Retinal pigment epithelial cell (primary cell): ENCODE results near the gene GJC1.

Experiments used
- DNase-seq: peaks from one replicate; pipeline ENCODE4 v3.0.0-alpha.2; 2010; ENCODE audit warnings: low read depth
- H3K4me3 ChIP-seq: 2 replicates; pipeline ENCODE4 v1.5.1; 2011; ENCODE audit warnings: mild to moderate bottlenecking, low read length, control low read depth, moderate library complexity
- TF ChIP-seq, protein P1 (sequence below): conservative IDR thresholded peaks from 2 replicates; pipeline ENCODE4 v1.5.1; 2011; ENCODE audit warnings: low read depth, low read length, control low read depth, inconsistent platforms

GJC1 gene

DNA sequence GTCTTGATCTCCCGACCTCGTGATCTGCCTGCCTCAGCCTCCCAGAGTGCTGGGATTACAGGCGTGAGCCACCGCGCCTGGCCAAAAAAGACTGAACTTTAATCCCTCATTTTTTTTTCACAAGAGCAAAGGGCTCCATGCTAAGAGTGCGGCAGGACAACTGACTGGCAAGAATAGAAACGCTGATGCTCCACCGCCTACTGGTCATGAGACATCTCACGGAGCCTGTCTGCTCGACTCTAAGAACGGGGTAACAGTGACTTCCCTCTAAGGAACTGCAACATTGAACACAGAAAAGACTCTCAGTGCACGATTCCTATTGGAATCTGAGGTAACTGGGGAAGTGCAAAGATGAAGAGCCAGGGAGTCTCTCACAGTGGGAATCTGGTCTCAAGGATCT, 41.5 kb upstream of the GJC1 start:
- no peak for DNase-seq
- H3K4me3 ChIP-seq = no peak overlapping the region
- TF ChIP-seq, protein P1, sequence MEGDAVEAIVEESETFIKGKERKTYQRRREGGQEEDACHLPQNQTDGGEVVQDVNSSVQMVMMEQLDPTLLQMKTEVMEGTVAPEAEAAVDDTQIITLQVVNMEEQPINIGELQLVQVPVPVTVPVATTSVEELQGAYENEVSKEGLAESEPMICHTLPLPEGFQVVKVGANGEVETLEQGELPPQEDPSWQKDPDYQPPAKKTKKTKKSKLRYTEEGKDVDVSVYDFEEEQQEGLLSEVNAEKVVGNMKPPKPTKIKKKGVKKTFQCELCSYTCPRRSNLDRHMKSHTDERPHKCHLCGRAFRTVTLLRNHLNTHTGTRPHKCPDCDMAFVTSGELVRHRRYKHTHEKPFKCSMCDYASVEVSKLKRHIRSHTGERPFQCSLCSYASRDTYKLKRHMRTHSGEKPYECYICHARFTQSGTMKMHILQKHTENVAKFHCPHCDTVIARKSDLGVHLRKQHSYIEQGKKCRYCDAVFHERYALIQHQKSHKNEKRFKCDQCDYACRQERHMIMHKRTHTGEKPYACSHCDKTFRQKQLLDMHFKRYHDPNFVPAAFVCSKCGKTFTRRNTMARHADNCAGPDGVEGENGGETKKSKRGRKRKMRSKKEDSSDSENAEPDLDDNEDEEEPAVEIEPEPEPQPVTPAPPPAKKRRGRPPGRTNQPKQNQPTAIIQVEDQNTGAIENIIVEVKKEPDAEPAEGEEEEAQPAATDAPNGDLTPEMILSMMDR = no peak

DNA sequence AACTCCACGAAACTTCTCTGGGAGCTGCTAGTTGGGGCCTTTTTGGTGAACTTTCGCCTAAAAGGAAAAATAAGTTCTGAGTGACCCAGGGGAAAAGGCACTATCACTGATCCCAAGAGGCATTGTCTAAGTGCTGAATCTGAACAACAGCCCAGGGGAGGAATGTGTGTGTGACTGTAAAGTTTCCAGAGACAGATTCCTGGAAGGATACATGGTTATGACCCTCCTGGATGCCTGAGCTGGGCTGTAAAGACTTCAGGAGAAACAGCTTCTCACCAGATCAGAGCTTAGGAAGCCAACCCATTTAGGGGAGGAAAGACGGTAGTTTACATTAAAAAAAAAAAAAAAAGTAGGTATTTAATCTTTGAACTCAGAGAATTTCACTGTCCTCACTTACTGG, 37.8 kb upstream of the GJC1 start:
- TF ChIP-seq, protein P1 = no peak
- no peak overlapping the region for H3K4me3 ChIP-seq
- DNase-seq = no peak

DNA sequence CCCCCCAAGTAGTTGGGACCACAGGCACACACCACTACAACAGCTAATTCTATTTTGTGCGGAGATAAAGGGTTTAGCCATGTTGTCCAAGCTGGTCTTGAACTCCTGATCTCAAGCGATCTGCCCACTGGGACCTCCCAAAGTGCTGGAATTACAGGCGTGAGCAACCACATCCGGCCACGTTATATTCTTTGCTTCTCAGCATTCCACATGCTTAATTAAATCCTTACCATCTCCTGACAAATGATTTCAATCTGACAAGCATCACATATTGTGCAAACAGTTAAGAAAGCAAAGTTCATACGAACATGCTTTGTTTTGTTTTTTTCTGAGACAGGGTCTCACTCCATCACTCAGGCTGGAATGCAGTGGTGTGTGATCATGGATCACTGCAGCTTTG, 35.8 kb upstream of the GJC1 start:
- H3K4me3 ChIP-seq = no peak overlapping the region
- DNase-seq = no peak
- TF ChIP-seq, protein P1 = no peak

DNA sequence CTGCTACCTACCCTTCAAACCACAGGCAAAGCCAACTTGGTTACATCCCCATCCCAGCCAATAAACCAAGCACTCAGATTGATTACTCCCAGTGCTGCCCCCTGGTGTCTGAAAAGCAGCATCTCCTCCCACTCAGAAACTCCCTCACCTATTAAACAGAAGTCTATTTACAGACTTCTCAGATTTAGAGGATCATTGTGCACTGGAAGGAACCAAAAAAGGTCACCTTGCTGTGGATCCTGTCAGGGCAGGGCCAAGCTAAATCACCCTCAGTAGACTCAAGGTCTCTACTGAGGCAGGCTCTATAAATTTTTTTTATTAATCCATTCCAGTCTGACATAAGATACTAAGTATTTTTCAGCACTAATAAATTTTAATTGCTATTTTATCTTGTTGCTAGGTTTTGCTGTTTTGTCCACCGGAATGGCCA, 35.2 kb upstream of the GJC1 start:
- H3K4me3 ChIP-seq = no peak overlapping the region
- DNase-seq = peak; percentile 24
- TF ChIP-seq, protein P1 = peak; percentile 87

DNA sequence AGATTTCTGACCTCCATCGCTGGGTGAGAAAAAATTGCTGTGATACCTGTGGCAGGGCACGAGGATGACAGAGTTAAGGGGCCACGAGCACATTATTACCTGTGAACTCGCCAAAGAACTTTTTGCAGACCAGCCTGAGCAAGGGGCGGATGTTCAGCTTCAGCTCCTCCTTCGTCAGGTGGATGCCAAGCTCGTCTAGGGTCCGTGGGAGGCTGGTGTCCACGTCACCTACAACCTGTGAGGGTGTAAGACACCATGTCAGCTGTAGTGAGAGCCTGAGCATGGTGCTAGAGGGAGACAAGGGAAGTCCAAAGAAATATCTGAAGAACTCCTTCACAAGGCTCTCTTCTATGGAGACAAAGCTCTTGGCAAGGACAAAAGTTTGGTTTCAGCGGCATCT, 34.7 kb upstream of the GJC1 start:
- TF ChIP-seq, protein P1 = no peak
- no peak for DNase-seq
- no peak overlapping the region for H3K4me3 ChIP-seq

DNA sequence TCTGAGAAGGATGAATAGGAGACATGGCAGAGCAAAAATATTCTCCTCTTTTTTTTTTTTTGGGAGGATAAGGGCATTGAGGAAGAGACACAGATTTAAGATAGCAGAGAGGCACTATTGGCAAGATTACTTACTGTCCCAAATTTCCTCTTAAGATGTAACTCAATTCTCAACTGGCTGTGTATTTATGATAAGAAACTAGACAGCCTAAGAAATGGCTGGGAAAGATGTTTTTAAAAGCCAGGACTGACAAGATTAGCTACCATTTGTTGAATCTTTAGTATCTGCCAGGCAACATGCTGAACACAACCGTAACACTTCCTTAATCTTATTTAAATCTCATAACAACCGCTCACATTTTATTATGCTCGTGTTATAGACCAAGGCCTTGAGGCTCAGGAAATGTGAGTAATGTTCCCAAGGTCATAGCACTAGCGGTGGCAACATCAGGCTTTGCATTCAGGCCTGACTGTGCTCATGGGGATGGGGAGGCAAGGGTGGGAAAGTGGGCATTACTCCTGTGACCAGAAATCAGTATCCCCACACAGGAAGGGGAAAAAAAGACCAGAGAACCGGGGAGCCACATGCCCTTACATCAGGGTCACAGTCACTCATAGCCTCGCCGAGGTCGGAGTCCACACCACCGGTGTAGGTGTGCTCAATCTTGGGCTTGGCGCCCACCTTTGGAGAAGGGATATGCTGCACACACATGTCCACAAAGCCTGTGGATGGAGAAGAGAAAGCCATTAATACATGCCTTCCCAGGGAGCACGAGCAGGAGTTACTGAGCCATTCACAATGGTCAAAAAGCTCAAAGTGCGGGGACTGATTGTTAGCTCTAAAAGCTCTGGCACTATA, 33.2 kb upstream of the GJC1 start:
- no peak overlapping the region for H3K4me3 ChIP-seq
- TF ChIP-seq, protein P1 = no peak
- no peak for DNase-seq

DNA sequence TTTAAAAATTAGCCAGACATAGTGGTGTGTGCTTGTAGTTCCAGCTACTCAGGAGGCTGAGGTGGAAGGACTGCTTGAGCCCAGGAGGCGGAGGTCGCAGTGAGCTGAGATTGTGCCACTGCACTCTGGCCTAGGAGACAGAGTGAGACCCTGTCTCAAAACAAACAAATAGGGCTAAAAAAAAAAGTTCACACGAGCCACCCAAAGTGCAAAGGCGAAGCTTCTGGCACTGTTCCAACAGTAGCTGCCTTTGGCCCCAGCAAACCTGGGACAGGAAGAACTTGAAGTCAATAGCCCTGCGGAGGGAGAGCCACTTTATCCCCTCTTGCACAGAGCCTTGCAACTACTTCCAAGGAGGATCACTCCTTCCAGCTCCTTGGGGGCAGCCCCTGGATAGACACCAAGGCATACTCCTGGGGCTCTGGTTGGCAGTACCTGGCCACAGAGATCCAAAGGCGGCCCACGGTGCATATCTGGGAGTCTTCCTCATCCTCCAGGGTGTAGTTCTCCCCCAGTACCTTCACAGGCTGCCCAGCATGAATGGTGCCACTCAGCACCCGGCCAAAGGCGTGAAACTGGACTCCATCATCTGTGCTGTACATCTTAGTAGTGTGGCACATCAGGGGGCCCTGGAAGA, 32.3 kb upstream of the GJC1 start:
- no peak overlapping the region for H3K4me3 ChIP-seq
- TF ChIP-seq, protein P1 = no peak
- DNase-seq = no peak
